ENCODE measurements around the gene PRR16.

Gene PRR16

GRCh38 chr5:120512791-120513650 is 48.9 kb downstream of the PRR16 start:
- no peak overlapping the region for H3K4me3 ChIP-seq (ENCODE audit: low read depth, low read length)

GRCh38 chr5:120516805-120517204 is 52.7 kb downstream of the PRR16 start:
- no peak overlapping the region for H3K4me3 ChIP-seq (ENCODE audit: low read depth, low read length)

More at GRCh38 chr5:120512791-120513650, 48.9 kb downstream of the PRR16 start:
- TF ChIP-seq CTCF (IDR thresholded peaks at IDR 0.05; ENCODE audit: borderline replicate concordance, insufficient read depth, low read depth, low read length) = no peak

GRCh38 chr5:120517607-120518252 is 53.6 kb downstream of the PRR16 start:
- TF ChIP-seq CTCF (IDR thresholded peaks at IDR 0.05; ENCODE audit: borderline replicate concordance, insufficient read depth, low read depth, low read length) = no peak
- H3K4me3 ChIP-seq (ENCODE audit: low read depth, low read length) = no peak overlapping the region

More at GRCh38 chr5:120516805-120517204, 52.7 kb downstream of the PRR16 start:
- TF ChIP-seq CTCF (IDR thresholded peaks at IDR 0.05; ENCODE audit: borderline replicate concordance, insufficient read depth, low read depth, low read length) = no peak

- TF ChIP-seq CTCF (IDR thresholded peaks at IDR 0.05; ENCODE audit: borderline replicate concordance, insufficient read depth, low read depth, low read length) = no peak
Observed at GRCh38 chr5:120518581-120518980, 54.5 kb downstream of the PRR16 start.

GRCh38 chr5:120527251-120527650 is 63.2 kb downstream of the PRR16 start:
- no peak for TF ChIP-seq CTCF (IDR thresholded peaks at IDR 0.05; ENCODE audit: borderline replicate concordance, insufficient read depth, low read depth, low read length)
- H3K4me3 ChIP-seq (ENCODE audit: low read depth, low read length) = no peak overlapping the region

More at GRCh38 chr5:120518581-120518980, 54.5 kb downstream of the PRR16 start:
- no peak overlapping the region for H3K4me3 ChIP-seq (ENCODE audit: low read depth, low read length)

GRCh38 chr5:120528609-120529008 is 64.5 kb downstream of the PRR16 start:
- TF ChIP-seq CTCF (IDR thresholded peaks at IDR 0.05; ENCODE audit: borderline replicate concordance, insufficient read depth, low read depth, low read length) = no peak
- H3K4me3 ChIP-seq (ENCODE audit: low read depth, low read length) = no peak overlapping the region
